IPS DF 4.7 (cell line): ENCODE results near the gene LGALS7B.
"Not testable (repeated sequence)": the region's sequence is repeated elsewhere in the genome, so short reads cannot be mapped to it uniquely, and the experiment has no call there.

Source experiments
- DNase-seq: peaks from one replicate; pipeline ENCODE4 v3.0.0-alpha.2; 2013; ENCODE audit warnings: low spot score; ENCODE audit errors: extremely low read depth

The LGALS7B gene

GRCh38 chr19:38796154-38796553 is 7.2 kb downstream of the LGALS7B start:
- no peak for DNase-seq

- DNase-seq: not testable (repeated sequence)
Observed at GRCh38 chr19:38797781-38798180, 8.8 kb downstream of the LGALS7B start.

- no peak for DNase-seq
Observed at GRCh38 chr19:38799104-38799503, 10.1 kb downstream of the LGALS7B start.

- DNase-seq: no peak
Observed at GRCh38 chr19:38800577-38801347, 11.8 kb downstream of the LGALS7B start.

GRCh38 chr19:38801359-38802095 is 12.5 kb downstream of the LGALS7B start:
- no peak for DNase-seq

GRCh38 chr19:38803543-38803942 is 14.5 kb downstream of the LGALS7B start:
- no peak for DNase-seq

- no peak for DNase-seq
Observed at GRCh38 chr19:38805180-38805579, 16.2 kb downstream of the LGALS7B start.

GRCh38 chr19:38806371-38806770 is 17.4 kb downstream of the LGALS7B start:
- no peak for DNase-seq

GRCh38 chr19:38807374-38808098 is 18.5 kb downstream of the LGALS7B start:
- DNase-seq: not testable (repeated sequence)

- no peak for DNase-seq
Observed at GRCh38 chr19:38808741-38809140, 19.7 kb downstream of the LGALS7B start.

- no peak for DNase-seq
Observed at GRCh38 chr19:38809592-38810252, 20.7 kb downstream of the LGALS7B start.

- DNase-seq: no peak
Observed at GRCh38 chr19:38812009-38812840, 23.2 kb downstream of the LGALS7B start.

GRCh38 chr19:38812841-38813320 is 23.9 kb downstream of the LGALS7B start, which contains the start of gene LGALS4:
LGALS4 (minus strand) TSS chr19:38812945; CDS start chr19:38812886, 59 bp downstream.
- no peak for DNase-seq

GRCh38 chr19:38813323-38813722 is 24.3 kb downstream of the LGALS7B start:
- DNase-seq: no peak

GRCh38 chr19:38813932-38814331 is 24.9 kb downstream of the LGALS7B start:
- DNase-seq: not testable (repeated sequence)

- no peak for DNase-seq
Observed at GRCh38 chr19:38815059-38816001, 26.3 kb downstream of the LGALS7B start.

GRCh38 chr19:38816131-38816750 is 27.2 kb downstream of the LGALS7B start:
- no peak for DNase-seq

GRCh38 chr19:38817081-38817480 is 28.1 kb downstream of the LGALS7B start:
- no peak for DNase-seq
